GM23338 (cell line): ENCODE results near the gene C4orf36. TPM values are rescaled to one million over a fixed set of nuclear protein-coding genes. Genes with fewer than 3 reads are reported as not detected.

Experiments
- ATAC-seq: fragments of 200-7000 bp; cut with Tn5 transposase; 3 replicates; pipeline ENCODE4 v1.9.1; 2020
- DNase-seq: peaks from one replicate; pipeline ENCODE4 v3.0.0-alpha.2; 2015; ENCODE audit warnings: low spot score
- H2AFZ ChIP-seq: fragments of 200-600 bp; sonication (generic); 2 replicates; pipeline ENCODE4 v1.8.0; 2016; ENCODE audit warnings: antibody characterized with exemption, mild to moderate bottlenecking, moderate library complexity
- H3F3A ChIP-seq: fragments of 200-600 bp; sonication (generic); replicated peaks from 2 replicates; pipeline ENCODE4 v1.8.0; 2017; ENCODE audit warnings: antibody characterized with exemption, mixed run types, low read depth
- H3K27ac ChIP-seq: fragments of 200-600 bp; sonication (generic); 2 replicates; pipeline ENCODE4 v1.6.1; 2016; ENCODE audit warnings: low read depth
- H3K27me3 ChIP-seq: fragments of 200-600 bp; sonication (generic); 2 replicates; pipeline ENCODE4 v1.8.0; 2016; ENCODE audit warnings: mild to moderate bottlenecking, mixed run types, moderate library complexity; ENCODE audit not compliant: insufficient read depth
- H3K36me3 ChIP-seq: fragments of 200-600 bp; sonication (generic); 2 replicates; pipeline ENCODE4 v1.8.0; 2016; ENCODE audit warnings: mild to moderate bottlenecking; ENCODE audit not compliant: insufficient read depth
- H3K4me1 ChIP-seq: fragments of 200-600 bp; sonication (generic); 2 replicates; pipeline ENCODE4 v1.8.0; 2016; ENCODE audit warnings: mild to moderate bottlenecking, moderate library complexity; ENCODE audit not compliant: insufficient read depth
- H3K4me2 ChIP-seq: fragments of 200-600 bp; sonication (generic); 2 replicates; pipeline ENCODE4 v1.7.1; 2017; ENCODE audit warnings: mixed run types
- H3K4me3 ChIP-seq: fragments of 200-600 bp; sonication (generic); 2 replicates; pipeline ENCODE4 v1.6.1; 2016; ENCODE audit warnings: mixed run types
- H3K79me2 ChIP-seq: fragments of 200-600 bp; sonication (generic); replicated peaks from 2 replicates; pipeline ENCODE4 v1.8.0; 2017; ENCODE audit warnings: mild to moderate bottlenecking; ENCODE audit not compliant: insufficient read depth
- H3K9me2 ChIP-seq: fragments of 200-600 bp; sonication (generic); 2 replicates; pipeline ENCODE4 v1.8.0; 2017; ENCODE audit not compliant: insufficient read depth
- H4K20me1 ChIP-seq: fragments of 200-600 bp; sonication (generic); replicated peaks from 2 replicates; pipeline ENCODE4 v1.8.0; 2017; ENCODE audit warnings: mild to moderate bottlenecking; ENCODE audit not compliant: insufficient read depth
- H3K27ac Mint-ChIP-seq: 2 replicates; pipeline ENCODE4 v1.8.0; 2020; ENCODE audit warnings: inconsistent platforms, mild to moderate bottlenecking, moderate library complexity, mixed read lengths
- H3K27me3 Mint-ChIP-seq: 3 replicates; pipeline ENCODE4 v1.8.0; 2022; ENCODE audit warnings: low read depth, mild to moderate bottlenecking, moderate library complexity, mixed read lengths, inconsistent platforms; ENCODE audit not compliant: insufficient read depth, poor library complexity
- H3K36me3 Mint-ChIP-seq: 3 replicates; pipeline ENCODE4 v1.8.0; 2021; ENCODE audit warnings: low read depth, mild to moderate bottlenecking, inconsistent platforms, moderate library complexity, mixed read lengths
- H3K4me1 Mint-ChIP-seq: 3 replicates; pipeline ENCODE4 v1.8.0; 2020; ENCODE audit warnings: mild to moderate bottlenecking, inconsistent platforms, mixed read lengths
- H3K4me3 Mint-ChIP-seq: 3 replicates; pipeline ENCODE4 v1.8.0; 2021; ENCODE audit warnings: moderate library complexity, mild to moderate bottlenecking, inconsistent platforms, mixed read lengths
- H3K9me3 Mint-ChIP-seq: 3 replicates; pipeline ENCODE4 v1.8.0; 2020; ENCODE audit warnings: moderate library complexity, mild to moderate bottlenecking, inconsistent platforms, mixed read lengths
- EZH2 ChIP-seq: fragments of 200-600 bp; sonication (generic); IDR thresholded peaks from one replicate; pipeline ENCODE4 v1.8.0; 2017; ENCODE audit warnings: antibody characterized with exemption, mild to moderate bottlenecking, low read depth; ENCODE audit not compliant: unreplicated experiment
- NANOG ChIP-seq: IDR thresholded peaks from 2 replicates; pipeline ENCODE4 v1.6.1; 2016; ENCODE audit warnings: antibody characterized with exemption, borderline replicate concordance
- STAT1 ChIP-seq: IDR thresholded peaks from one replicate; pipeline ENCODE4 v1.6.1; 2016; ENCODE audit warnings: antibody characterized with exemption; ENCODE audit not compliant: unreplicated experiment
- ZNF114 ChIP-seq: fragments of 250-450 bp; sonication (Bioruptor Pico); IDR thresholded peaks from 2 replicates; pipeline ENCODE4 v1.5.0; 2020; ENCODE audit warnings: mild to moderate bottlenecking, moderate library complexity
- polyA plus RNA-seq: library from polyadenylated mRNA; unstranded; fragments of >200 nt; fragmentation: Nextera tagmentation; extraction: Ambion mirVana; gene quantifications from 2 replicates; pipeline ENCODE4 v1.2.1, GENCODE V29; 2016
- total RNA-seq: library from RNA; depleted of rRNA; stranded (reverse); fragments of >200 nt; shearing (Covaris generic); gene quantifications from 2 replicates; pipeline ENCODE4 v1.2.3, GENCODE V29; 2014
- TF ChIP-seq, protein P1 (sequence below): IDR thresholded peaks from one replicate; pipeline ENCODE4 v1.6.1; 2018; ENCODE audit warnings: antibody characterized with exemption; ENCODE audit not compliant: unreplicated experiment
- TF ChIP-seq, protein P2 (sequence below): IDR thresholded peaks from 2 replicates; pipeline ENCODE4 v1.6.1; 2016; ENCODE audit warnings: antibody characterized with exemption
- TF ChIP-seq, protein P3 (sequence below), 2 experiments: fragments of 200-600 bp in 1 of 2; sonication (generic) in 1 of 2; conservative IDR thresholded peaks; 2 replicates each; pipeline versions ENCODE4 v1.5.1 to v1.6.1; 2016 to 2017; ENCODE audit warnings: antibody characterized with exemption in 2 of 2, low read depth in 2 of 2, mild to moderate bottlenecking in 2 of 2, moderate library complexity in 1 of 2

The C4orf36 gene
- total and polyA plus RNA-seq, 2 experiments from 2014 or later, result 1.1 to 1.6 TPM

DNA sequence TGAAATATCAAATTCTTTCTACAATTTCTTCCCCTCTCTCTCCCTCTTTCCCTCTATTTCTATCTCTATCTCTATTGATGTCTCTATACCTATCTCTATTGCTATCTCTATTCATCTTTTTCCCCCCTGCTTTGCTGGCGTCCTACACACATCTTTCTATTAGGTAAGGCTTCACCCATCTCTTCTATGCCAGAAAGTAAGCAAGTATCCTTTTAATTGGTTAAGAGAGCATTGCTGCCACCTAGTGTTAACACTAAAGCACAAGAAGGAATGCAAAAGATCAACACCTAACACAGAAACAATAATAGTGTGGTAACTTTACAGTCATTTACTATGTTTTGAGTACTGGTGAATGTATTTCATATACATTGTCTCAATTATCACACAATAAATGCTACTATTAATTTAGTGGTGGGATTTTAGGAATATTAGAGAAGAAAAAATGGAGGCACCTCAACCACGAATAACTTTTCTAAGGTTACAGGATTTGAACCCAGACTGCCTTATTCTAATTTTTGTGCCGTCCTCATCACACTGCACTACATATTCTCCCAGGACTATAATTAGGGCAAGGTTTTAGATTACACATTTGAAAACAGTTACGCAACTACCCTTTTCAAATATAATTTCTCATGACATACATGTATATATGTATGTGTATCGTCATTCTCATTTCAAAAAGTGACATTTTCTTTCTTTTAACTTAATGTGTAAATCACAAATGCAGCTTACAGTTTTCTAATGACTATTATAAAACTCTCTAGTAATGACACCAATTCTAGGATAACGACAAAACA is 3.7 kb upstream of the C4orf36 start:
- H2AFZ ChIP-seq, result no peak overlapping the region
- peak; percentile 90 for DNase-seq

DNA sequence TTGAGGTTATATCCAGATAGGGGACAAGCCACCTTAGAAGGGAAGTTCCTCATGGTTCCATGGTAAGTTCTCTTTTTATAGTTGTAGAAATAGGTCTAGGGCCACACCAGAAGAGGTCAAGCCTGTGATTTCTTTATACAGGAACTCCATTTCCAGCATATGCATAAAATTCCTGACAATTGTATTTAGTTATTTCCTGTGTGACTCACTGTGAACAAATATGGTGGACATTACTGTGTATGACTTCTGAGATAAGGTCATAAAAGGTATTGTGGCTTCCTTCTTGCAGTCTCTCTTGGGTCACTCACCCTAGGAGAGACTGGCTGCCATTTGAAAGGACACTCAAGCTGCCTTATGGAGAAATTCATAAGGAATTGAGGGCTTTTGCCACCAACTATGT is 2.2 kb upstream of the C4orf36 start:
- Histone ChIP-seq H3F3A (no peaks in the 10 kb centered on the region; the same call in 1 of the 2 replicates), H3K4me2 (no peak overlapping the region), H3K4me3 (no peak overlapping the region), H3K36me3 (no peaks in the 10 kb centered on the region), H3K4me1 (peaks cover 12% of the 10 kb centered on the region; the same call in 1 of the 2 replicates), H2AFZ (no peak overlapping the region), H3K27ac (no peak overlapping the region), H3K27me3 (peaks cover 7% of the 10 kb centered on the region; the same call in 1 of the 2 replicates), H3K9me2 (no peaks in the 10 kb centered on the region), H3K79me2 (no peaks in the 10 kb centered on the region), H4K20me1 (no peaks in the 10 kb centered on the region)
- H3K27ac Mint-ChIP-seq, result no peak overlapping the region
- DNase-seq (no peak), ATAC-seq (no peak)
- no peak overlapping the region for H3K4me3 Mint-ChIP-seq
- H3K36me3 Mint-ChIP-seq, result no peaks in the 10 kb centered on the region
- peaks cover 17% of the 10 kb centered on the region for H3K4me1 Mint-ChIP-seq
- H3K27me3 Mint-ChIP-seq, result peaks cover 9% of the 10 kb centered on the region
- H3K9me3 Mint-ChIP-seq, result no peaks in the 10 kb centered on the region
- TF ChIP-seq ZNF114 (CRISPR knock-in tag), result no peak
- TF ChIP-seq, protein P1, sequence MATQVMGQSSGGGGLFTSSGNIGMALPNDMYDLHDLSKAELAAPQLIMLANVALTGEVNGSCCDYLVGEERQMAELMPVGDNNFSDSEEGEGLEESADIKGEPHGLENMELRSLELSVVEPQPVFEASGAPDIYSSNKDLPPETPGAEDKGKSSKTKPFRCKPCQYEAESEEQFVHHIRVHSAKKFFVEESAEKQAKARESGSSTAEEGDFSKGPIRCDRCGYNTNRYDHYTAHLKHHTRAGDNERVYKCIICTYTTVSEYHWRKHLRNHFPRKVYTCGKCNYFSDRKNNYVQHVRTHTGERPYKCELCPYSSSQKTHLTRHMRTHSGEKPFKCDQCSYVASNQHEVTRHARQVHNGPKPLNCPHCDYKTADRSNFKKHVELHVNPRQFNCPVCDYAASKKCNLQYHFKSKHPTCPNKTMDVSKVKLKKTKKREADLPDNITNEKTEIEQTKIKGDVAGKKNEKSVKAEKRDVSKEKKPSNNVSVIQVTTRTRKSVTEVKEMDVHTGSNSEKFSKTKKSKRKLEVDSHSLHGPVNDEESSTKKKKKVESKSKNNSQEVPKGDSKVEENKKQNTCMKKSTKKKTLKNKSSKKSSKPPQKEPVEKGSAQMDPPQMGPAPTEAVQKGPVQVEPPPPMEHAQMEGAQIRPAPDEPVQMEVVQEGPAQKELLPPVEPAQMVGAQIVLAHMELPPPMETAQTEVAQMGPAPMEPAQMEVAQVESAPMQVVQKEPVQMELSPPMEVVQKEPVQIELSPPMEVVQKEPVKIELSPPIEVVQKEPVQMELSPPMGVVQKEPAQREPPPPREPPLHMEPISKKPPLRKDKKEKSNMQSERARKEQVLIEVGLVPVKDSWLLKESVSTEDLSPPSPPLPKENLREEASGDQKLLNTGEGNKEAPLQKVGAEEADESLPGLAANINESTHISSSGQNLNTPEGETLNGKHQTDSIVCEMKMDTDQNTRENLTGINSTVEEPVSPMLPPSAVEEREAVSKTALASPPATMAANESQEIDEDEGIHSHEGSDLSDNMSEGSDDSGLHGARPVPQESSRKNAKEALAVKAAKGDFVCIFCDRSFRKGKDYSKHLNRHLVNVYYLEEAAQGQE, result no peak
- no peak for TF ChIP-seq STAT1
- no peak for TF ChIP-seq EZH2
- no peak for TF ChIP-seq NANOG
- TF ChIP-seq, protein P2, sequence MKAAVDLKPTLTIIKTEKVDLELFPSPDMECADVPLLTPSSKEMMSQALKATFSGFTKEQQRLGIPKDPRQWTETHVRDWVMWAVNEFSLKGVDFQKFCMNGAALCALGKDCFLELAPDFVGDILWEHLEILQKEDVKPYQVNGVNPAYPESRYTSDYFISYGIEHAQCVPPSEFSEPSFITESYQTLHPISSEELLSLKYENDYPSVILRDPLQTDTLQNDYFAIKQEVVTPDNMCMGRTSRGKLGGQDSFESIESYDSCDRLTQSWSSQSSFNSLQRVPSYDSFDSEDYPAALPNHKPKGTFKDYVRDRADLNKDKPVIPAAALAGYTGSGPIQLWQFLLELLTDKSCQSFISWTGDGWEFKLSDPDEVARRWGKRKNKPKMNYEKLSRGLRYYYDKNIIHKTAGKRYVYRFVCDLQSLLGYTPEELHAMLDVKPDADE, result no peak

More for the DNA sequence above, 3.7 kb upstream of the C4orf36 start:
- no peak overlapping the region for H3K4me3 Mint-ChIP-seq
- Histone ChIP-seq H3K4me1 (peaks cover 9% of the 10 kb centered on the region; the same call in 1 of the 2 replicates), H3K27me3 (peaks cover 7% of the 10 kb centered on the region; the same call in 1 of the 2 replicates), H3K27ac (no peak overlapping the region), H3K4me3 (no peak overlapping the region), H3K36me3 (no peaks in the 10 kb centered on the region), H3K4me2 (no peak overlapping the region), H4K20me1 (no peaks in the 10 kb centered on the region), H3K9me2 (no peaks in the 10 kb centered on the region), H3F3A (no peaks in the 10 kb centered on the region), H3K79me2 (no peaks in the 10 kb centered on the region)
- no peak for ATAC-seq
- H3K27ac Mint-ChIP-seq, result no peak overlapping the region
- H3K4me1 Mint-ChIP-seq, result peaks cover 13% of the 10 kb centered on the region
- no peaks in the 10 kb centered on the region for H3K36me3 Mint-ChIP-seq
- H3K27me3 Mint-ChIP-seq, result peaks cover 9% of the 10 kb centered on the region
- H3K9me3 Mint-ChIP-seq, result no peaks in the 10 kb centered on the region
- TF ChIP-seq, protein P3, sequence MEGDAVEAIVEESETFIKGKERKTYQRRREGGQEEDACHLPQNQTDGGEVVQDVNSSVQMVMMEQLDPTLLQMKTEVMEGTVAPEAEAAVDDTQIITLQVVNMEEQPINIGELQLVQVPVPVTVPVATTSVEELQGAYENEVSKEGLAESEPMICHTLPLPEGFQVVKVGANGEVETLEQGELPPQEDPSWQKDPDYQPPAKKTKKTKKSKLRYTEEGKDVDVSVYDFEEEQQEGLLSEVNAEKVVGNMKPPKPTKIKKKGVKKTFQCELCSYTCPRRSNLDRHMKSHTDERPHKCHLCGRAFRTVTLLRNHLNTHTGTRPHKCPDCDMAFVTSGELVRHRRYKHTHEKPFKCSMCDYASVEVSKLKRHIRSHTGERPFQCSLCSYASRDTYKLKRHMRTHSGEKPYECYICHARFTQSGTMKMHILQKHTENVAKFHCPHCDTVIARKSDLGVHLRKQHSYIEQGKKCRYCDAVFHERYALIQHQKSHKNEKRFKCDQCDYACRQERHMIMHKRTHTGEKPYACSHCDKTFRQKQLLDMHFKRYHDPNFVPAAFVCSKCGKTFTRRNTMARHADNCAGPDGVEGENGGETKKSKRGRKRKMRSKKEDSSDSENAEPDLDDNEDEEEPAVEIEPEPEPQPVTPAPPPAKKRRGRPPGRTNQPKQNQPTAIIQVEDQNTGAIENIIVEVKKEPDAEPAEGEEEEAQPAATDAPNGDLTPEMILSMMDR (conservative IDR thresholded peaks at IDR 0.05; ENCODE audit: low read depth in 2 of 2), result peak; percentile 88 to 95
- TF ChIP-seq STAT1, result no peak
